Smooth muscle cell (in vitro differentiated cells): Measurements from ENCODE around the gene ZC3H12D. TPM values are rescaled to one million over a fixed set of nuclear protein-coding genes. Genes with fewer than 3 reads are reported as not detected.

Experiments used
- DNase-seq: peaks from one replicate; lab custom pipeline; 2025; ENCODE audit not compliant: unreplicated experiment; lab: John Stamatoyannopoulos, UW
- H2AFZ ChIP-seq: fragments of 200-600 bp; sonication (generic); 2 replicates; pipeline ENCODE4 v1.6.0; 2016; ENCODE audit warnings: antibody characterized with exemption, low read depth, mild to moderate bottlenecking
- H3F3A ChIP-seq: fragments of 200-600 bp; sonication (generic); 2 replicates; pipeline ENCODE4 v1.6.0; 2017; ENCODE audit warnings: antibody characterized with exemption, low read depth
- H3K27ac ChIP-seq: fragments of 200-600 bp; sonication (generic); 2 replicates; pipeline ENCODE4 v1.5.1; 2016; ENCODE audit warnings: low read depth, mild to moderate bottlenecking
- H3K27me3 ChIP-seq: fragments of 200-600 bp; sonication (generic); 2 replicates; pipeline ENCODE4 v1.6.1; 2016; ENCODE audit warnings: low read depth, mild to moderate bottlenecking
- H3K36me3 ChIP-seq: fragments of 200-600 bp; sonication (generic); 2 replicates; pipeline ENCODE4 v1.5.1; 2016; ENCODE audit warnings: low read depth
- H3K4me1 ChIP-seq: fragments of 200-600 bp; sonication (generic); 2 replicates; pipeline ENCODE4 v1.5.1; 2016; ENCODE audit warnings: low read depth
- H3K4me2 ChIP-seq: fragments of 200-600 bp; sonication (generic); 2 replicates; pipeline ENCODE4 v1.6.0; 2016; ENCODE audit warnings: mild to moderate bottlenecking
- H3K4me3 ChIP-seq: fragments of 200-600 bp; sonication (generic); 2 replicates; pipeline ENCODE4 v1.5.1; 2016; ENCODE audit warnings: mild to moderate bottlenecking
- H3K79me2 ChIP-seq: fragments of 200-600 bp; sonication (generic); 2 replicates; pipeline ENCODE4 v1.6.0; 2016; ENCODE audit warnings: low read depth, mild to moderate bottlenecking
- H3K9ac ChIP-seq: fragments of 200-600 bp; sonication (generic); 2 replicates; pipeline ENCODE4 v1.6.0; 2016; ENCODE audit warnings: low read depth
- H3K9me3 ChIP-seq: fragments of 200-600 bp; sonication (generic); replicated peaks from 2 replicates; pipeline ENCODE4 v1.5.1; 2016; ENCODE audit warnings: low read depth
- H4K20me1 ChIP-seq: fragments of 200-600 bp; sonication (generic); 2 replicates; pipeline ENCODE4 v1.6.0; 2016; ENCODE audit warnings: low read depth
- WGBS: methylation state at CpG from one replicate; pipeline ENCODE4 v1.1.7; 2016; ENCODE audit warnings: low lambda C conversion rate; 5-methylcytosine and 5-hydroxymethylcytosine counted together
- polyA plus RNA-seq: library from polyadenylated mRNA; unstranded; fragments of >200 nt; fragmentation: Nextera tagmentation; extraction: Ambion mirVana; gene quantifications from 2 replicates; pipeline ENCODE4 v1.2.1, GENCODE V29; 2016
- small RNA-seq: library from RNA; depleted of rRNA; stranded (forward); fragments of <200 nt; gene quantifications from one replicate; pipeline ENCODE3, GENCODE V24; 2014
- total RNA-seq: library from RNA; depleted of rRNA; stranded (reverse); fragments of >200 nt; gene quantifications from 2 replicates; pipeline ENCODE4 v1.2.3, GENCODE V29; 2014
- TF ChIP-seq, protein P1 (sequence below): fragments of 200-600 bp; sonication (generic); IDR thresholded peaks from 2 replicates; pipeline ENCODE4 v1.5.1; 2017; ENCODE audit warnings: borderline replicate concordance, mild to moderate bottlenecking, antibody characterized with exemption; ENCODE audit not compliant: insufficient read depth, poor library complexity, severe bottlenecking

The ZC3H12D gene
- total and polyA plus RNA-seq, 2 experiments from 2014 or later = not detected

DNA sequence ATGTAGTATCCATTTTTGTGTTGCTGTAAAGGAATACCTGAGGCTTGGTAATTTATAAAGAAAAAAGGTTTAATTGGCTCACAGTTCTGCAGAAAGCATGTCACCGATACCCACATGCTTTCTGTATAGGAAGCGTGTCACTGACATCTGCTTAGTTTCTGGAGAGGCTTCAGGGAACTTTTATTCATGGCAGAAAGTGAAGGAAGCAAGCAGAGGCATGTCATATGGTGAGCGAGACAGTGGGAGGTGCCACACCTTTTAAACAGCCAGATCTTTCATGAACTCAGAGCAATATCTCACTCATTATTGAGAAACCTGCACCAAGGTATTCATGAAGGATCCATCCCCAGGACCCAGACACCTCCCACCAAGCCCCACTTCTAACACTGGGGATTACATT, 81.3 kb downstream of the ZC3H12D start:
- Histone ChIP-seq H3K79me2 (peaks cover 3% of the 10 kb centered on the region), H3F3A (peaks cover 4% of the 10 kb centered on the region), H2AFZ (no peak overlapping the region), H3K27me3 (no peaks in the 10 kb centered on the region), H4K20me1 (no peaks in the 10 kb centered on the region), H3K4me3 (no peak overlapping the region), H3K4me1 (no peaks in the 10 kb centered on the region), H3K9ac (no peak overlapping the region), H3K4me2 (no peak overlapping the region), H3K27ac (no peak overlapping the region), H3K9me3 (no peaks in the 10 kb centered on the region), H3K36me3 (peaks cover 35% of the 10 kb centered on the region)
- WGBS = 99% methylated on average over 3 of the region's 3 CpGs
- TF ChIP-seq, protein P1, sequence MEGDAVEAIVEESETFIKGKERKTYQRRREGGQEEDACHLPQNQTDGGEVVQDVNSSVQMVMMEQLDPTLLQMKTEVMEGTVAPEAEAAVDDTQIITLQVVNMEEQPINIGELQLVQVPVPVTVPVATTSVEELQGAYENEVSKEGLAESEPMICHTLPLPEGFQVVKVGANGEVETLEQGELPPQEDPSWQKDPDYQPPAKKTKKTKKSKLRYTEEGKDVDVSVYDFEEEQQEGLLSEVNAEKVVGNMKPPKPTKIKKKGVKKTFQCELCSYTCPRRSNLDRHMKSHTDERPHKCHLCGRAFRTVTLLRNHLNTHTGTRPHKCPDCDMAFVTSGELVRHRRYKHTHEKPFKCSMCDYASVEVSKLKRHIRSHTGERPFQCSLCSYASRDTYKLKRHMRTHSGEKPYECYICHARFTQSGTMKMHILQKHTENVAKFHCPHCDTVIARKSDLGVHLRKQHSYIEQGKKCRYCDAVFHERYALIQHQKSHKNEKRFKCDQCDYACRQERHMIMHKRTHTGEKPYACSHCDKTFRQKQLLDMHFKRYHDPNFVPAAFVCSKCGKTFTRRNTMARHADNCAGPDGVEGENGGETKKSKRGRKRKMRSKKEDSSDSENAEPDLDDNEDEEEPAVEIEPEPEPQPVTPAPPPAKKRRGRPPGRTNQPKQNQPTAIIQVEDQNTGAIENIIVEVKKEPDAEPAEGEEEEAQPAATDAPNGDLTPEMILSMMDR = no peak
- DNase-seq = no peak

DNA sequence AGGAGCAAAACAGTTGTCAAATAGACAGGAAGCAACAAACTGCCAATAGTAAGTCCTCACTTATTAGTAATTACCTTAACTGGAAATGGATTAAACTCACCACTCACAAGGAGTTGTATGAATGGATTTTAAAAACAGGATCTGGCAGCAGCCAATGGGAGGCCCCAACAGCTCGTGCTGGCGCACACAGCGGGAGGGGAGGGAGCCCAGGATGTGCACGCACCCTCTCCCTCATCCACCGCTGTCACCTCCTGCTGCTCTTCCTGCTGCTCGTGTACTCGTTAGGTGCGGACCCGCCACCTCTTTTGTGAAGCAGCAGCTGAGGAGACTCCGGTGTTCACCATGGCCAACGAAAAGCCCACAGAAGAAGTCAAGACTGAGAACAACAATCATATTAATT, 84.8 kb downstream of the ZC3H12D start, which contains the start of gene SUMO4:
TSS of gene SUMO4 (plus strand) at position 213 of the 400 bp plus-strand sequence. CDS start at position 343, 130 bp downstream.
- peaks cover 4% of the 10 kb centered on the region for H3F3A ChIP-seq
- WGBS = 96% methylated on average over 11 of the region's 11 CpGs
- H3K4me2 ChIP-seq = no peak within 1 kb of the TSS
- no peak within 1 kb of the TSS for H3K27ac ChIP-seq
- no peak within 1 kb of the TSS for H3K4me3 ChIP-seq
- H3K4me1 ChIP-seq = no peaks in the 10 kb centered on the region
- no peak within 1 kb of the TSS for H3K9ac ChIP-seq
- H2AFZ ChIP-seq = no peak within 1 kb of the TSS
- no peaks in the 10 kb centered on the region for H3K27me3 ChIP-seq
- H3K9me3 ChIP-seq = no peaks in the 10 kb centered on the region
- DNase-seq = no peak
- H4K20me1 ChIP-seq = peaks cover 22% of the 10 kb centered on the region
- TF ChIP-seq, protein P1 = no peak
- H3K36me3 ChIP-seq = peaks cover 40% of the 10 kb centered on the region
- peaks cover 24% of the 10 kb centered on the region for H3K79me2 ChIP-seq

DNA sequence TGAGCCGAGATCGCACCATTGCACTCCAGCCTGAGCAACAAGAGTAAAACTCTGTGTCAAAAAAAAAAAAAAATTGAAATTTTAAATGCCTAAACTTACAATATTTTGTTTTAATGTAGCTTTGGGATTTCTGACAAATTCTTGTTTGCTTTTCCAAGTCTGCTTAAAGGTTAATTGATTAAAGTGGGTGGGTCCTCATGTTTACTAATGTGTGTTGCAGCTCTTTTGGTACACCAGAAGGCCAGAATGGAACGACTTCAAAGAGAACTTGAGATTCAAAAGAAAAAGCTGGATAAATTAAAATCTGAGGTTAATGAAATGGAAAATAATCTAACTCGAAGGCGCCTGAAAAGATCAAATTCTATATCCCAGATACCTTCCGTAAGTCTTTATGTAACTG, 87.4 kb downstream of the ZC3H12D start:
- peaks cover 51% of the 10 kb centered on the region for H3K79me2 ChIP-seq
- TF ChIP-seq, protein P1 = no peak
- 97% methylated on average over 6 of the region's 6 CpGs for WGBS

More for the DNA sequence above, 87.4 kb downstream of the ZC3H12D start:
- H3F3A ChIP-seq = no peaks in the 10 kb centered on the region
- H3K4me3 ChIP-seq = no peak overlapping the region
- H2AFZ ChIP-seq = no peak overlapping the region
- peaks cover 21% of the 10 kb centered on the region for H3K36me3 ChIP-seq
- H3K27ac ChIP-seq = no peak overlapping the region
- H3K4me2 ChIP-seq = no peak overlapping the region
- H3K4me1 ChIP-seq = no peaks in the 10 kb centered on the region
- H4K20me1 ChIP-seq = peaks cover 48% of the 10 kb centered on the region
- no peak for DNase-seq
- no peak overlapping the region for H3K9ac ChIP-seq
- no peaks in the 10 kb centered on the region for H3K9me3 ChIP-seq
- no peaks in the 10 kb centered on the region for H3K27me3 ChIP-seq

Small RNAs within 50 kb of the gene (small RNA-seq; reads per million reads assigned to genes)
- gene RNU7-3P = not detected

Other genes with a start within 250 kb of the ZC3H12D start
- 68.7 and 78.5 TPM in 2 replicates for gene TAB2, start 167.3 kb downstream of the ZC3H12D start, total RNA-seq
- gene TAB2, start 167.3 kb downstream of the ZC3H12D start, polyA plus RNA-seq = 12.6 and 14.3 TPM in 2 replicates
- 1.4 and 5.1 TPM in 2 replicates for gene SUMO4, start 84.8 kb downstream of the ZC3H12D start, total RNA-seq
- gene SUMO4, start 84.8 kb downstream of the ZC3H12D start, polyA plus RNA-seq = 0.15 and 2.0 TPM in 2 replicates
- gene PPIL4, start 61.0 kb upstream of the ZC3H12D start, total RNA-seq = 64.8 and 65.3 TPM in 2 replicates
- 30.8 and 36.8 TPM in 2 replicates for gene PPIL4, start 61.0 kb upstream of the ZC3H12D start, polyA plus RNA-seq
- gene GINM1, start 81.4 kb upstream of the ZC3H12D start, total RNA-seq = 48.0 and 52.6 TPM in 2 replicates
- gene GINM1, start 81.4 kb upstream of the ZC3H12D start, polyA plus RNA-seq = 45.9 and 46.8 TPM in 2 replicates
- 24.6 and 27.7 TPM in 2 replicates for gene KATNA1, start 163.7 kb upstream of the ZC3H12D start, total RNA-seq
- 17.8 and 20.7 TPM in 2 replicates for gene KATNA1, start 163.7 kb upstream of the ZC3H12D start, polyA plus RNA-seq
- 28.3 and 32.0 TPM in 2 replicates for gene LATS1, start 233.1 kb upstream of the ZC3H12D start, total RNA-seq
- 8.5 and 10.0 TPM in 2 replicates for gene LATS1, start 233.1 kb upstream of the ZC3H12D start, polyA plus RNA-seq